GM12878 (cell line): ENCODE data around the gene SLC38A1. TPM values are rescaled to one million over a fixed set of nuclear protein-coding genes. Genes with fewer than 3 reads are reported as not detected.

Experiments used
- EP300 ChIP-seq, 2 experiments: fragments of 150-350 bp in 1 of 2; IDR thresholded peaks; 2 replicates each; pipeline ENCODE4 v1.6.1; 2011 to 2012; ENCODE audit warnings: low read depth in 2 of 2, low read length in 2 of 2, borderline replicate concordance in 1 of 2, improper control_type of control experiment in 1 of 2, inconsistent platforms in 1 of 2; ENCODE audit not compliant: control insufficient read depth in 1 of 2
- SIN3A ChIP-seq: IDR thresholded peaks from 2 replicates; pipeline ENCODE4 v1.6.1; 2012; ENCODE audit warnings: low read depth, low read length, improper control_type of control experiment
- SMC3 ChIP-seq: IDR thresholded peaks from 2 replicates; pipeline ENCODE4 v1.6.1; 2011; ENCODE audit warnings: low read length, improper control_type of control experiment, borderline replicate concordance
- polyA plus RNA-seq, 11 experiments: library from polyadenylated mRNA; depleted of rRNA in 4 of 11; unstranded in 6 of 11; stranded (reverse) in 5 of 11; fragments of >200 nt; fragmentation: Nextera tagmentation in 4 of 11; fragmentation: Illumina TruSeq in 1 of 11; extraction: Ambion mirVana in 4 of 11; extraction: Trizol in 1 of 11; gene quantifications; 1 replicate in 1 of 11; 2 replicates in 10 of 11; pipeline versions ENCODE4 v1.2.1 to v1.2.3, GENCODE V29; 2011 to 2016; ENCODE audit warnings: inconsistent platforms in 2 of 11, missing spikeins in 2 of 11, low read depth in 1 of 11
- total RNA-seq, 4 experiments: library from RNA; depleted of rRNA in 3 of 4; stranded (reverse); fragments of >200 nt in 3 of 4; fragmentation: Illumina TruSeq in 1 of 4; extraction: Trizol in 1 of 4; gene quantifications; 2 replicates each; pipeline versions ENCODE4 v1.2.1 to v1.2.3, GENCODE V29; 2013 to 2021

Gene SLC38A1
- total and polyA plus RNA-seq, 10 of the 15 experiments (the other 5 are each of a cell fraction or from before 2014, with no cell fraction given): 38.1 to 191 (median 144) TPM

DNA sequence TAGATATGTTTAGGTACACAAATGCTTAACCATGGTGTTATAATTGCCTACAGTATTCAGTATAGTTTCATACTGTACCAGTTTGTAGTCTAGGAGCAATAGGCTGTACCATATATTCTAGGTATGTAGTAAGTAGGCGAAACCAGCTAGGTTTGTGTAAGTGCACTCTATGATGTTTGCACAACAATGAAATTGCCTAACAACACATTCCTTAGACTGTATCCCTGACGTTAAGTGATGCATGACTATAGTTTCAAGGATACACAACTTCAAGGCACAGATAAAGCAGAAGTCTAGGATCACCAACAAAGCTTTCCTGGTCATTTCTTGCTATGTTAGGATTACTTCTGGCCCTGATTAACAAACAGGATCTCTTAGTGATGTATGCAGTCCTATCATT is 135.1 kb downstream of the SLC38A1 start (continued):
- TF ChIP-seq SMC3 (no peak), EP300 (IDR thresholded peaks at IDR 0.05; ENCODE audit: borderline replicate concordance in 1 of 2, control insufficient read depth in 1 of 2, low read depth in 2 of 2, low read length in 2 of 2) (no peak), SIN3A (no peak)

Other genes starting within 250 kb of the SLC38A1 start
- gene SLC38A2, start 103.7 kb upstream of the SLC38A1 start, total RNA-seq (2014; rRNA removed): 117 and 156 TPM in 2 replicates
- 109 and 111 TPM in 2 replicates for gene SLC38A2, start 103.7 kb upstream of the SLC38A1 start, total RNA-seq (2014; rRNA removed; fragmentation: Illumina TruSeq; extraction: Trizol)
- 112 and 118 TPM in 2 replicates for gene SLC38A2, start 103.7 kb upstream of the SLC38A1 start, total RNA-seq (2021)
- gene SLC38A2, start 103.7 kb upstream of the SLC38A1 start, polyA plus RNA-seq (2011; rRNA removed): 103 and 142 TPM in 2 replicates
- gene SLC38A2, start 103.7 kb upstream of the SLC38A1 start, polyA plus RNA-seq (2014; fragmentation: Illumina TruSeq; extraction: Trizol): 84.2 and 115 TPM in 2 replicates
- 10 to 100 TPM; 36.2 to 47.3 TPM for gene SLC38A2, start 103.7 kb upstream of the SLC38A1 start, polyA plus RNA-seq (2014; fragmentation: Nextera tagmentation; extraction: Ambion mirVana)
- 48.4 and 61.8 TPM in 2 replicates for gene SLC38A2, start 103.7 kb upstream of the SLC38A1 start, polyA plus RNA-seq (2014; rRNA removed)
- 10 to 100 TPM; 69.2 to 75.3 TPM for gene SLC38A2, start 103.7 kb upstream of the SLC38A1 start, polyA plus RNA-seq (2016; fragmentation: Nextera tagmentation; extraction: Ambion mirVana)